Naive B cell (primary cell): ENCODE data around the gene SAMD4A. TPM values are rescaled to one million over a fixed set of nuclear protein-coding genes. Genes with fewer than 3 reads are reported as not detected.
"Not testable (repeated sequence)": the region's sequence is repeated elsewhere in the genome, so short reads cannot be mapped to it uniquely, and the experiment has no call there.

ENCODE experiments used
- ATAC-seq, 2 donors: fragments of 150-1000 bp; cut with Tn5 transposase; 2 replicates each; pipeline ENCODE4 v1.10.0; 2021; ENCODE audit warnings: low read depth in 2 of 2, mild to moderate bottlenecking in 2 of 2, moderate library complexity in 2 of 2
- DNase-seq: peaks from one replicate; pipeline ENCODE4 v3.0.0; 2022
- H3K27ac Mint-ChIP-seq, 6 donors: one replicate each; pipeline ENCODE4 v1.8.0; 2020 to 2022; ENCODE audit warnings: mild to moderate bottlenecking in 6 of 6, mixed read lengths in 6 of 6, moderate library complexity in 5 of 6, inconsistent platforms in 2 of 6
- H3K27me3 Mint-ChIP-seq, 3 donors: one replicate each; pipeline ENCODE4 v1.8.0; 2021 to 2022; ENCODE audit warnings: mixed read lengths in 3 of 3, mild to moderate bottlenecking in 1 of 3
- H3K36me3 Mint-ChIP-seq, 2 donors: one replicate each; pipeline ENCODE4 v1.8.0; 2020 to 2022; ENCODE audit warnings: mixed read lengths in 2 of 2, inconsistent platforms in 1 of 2, mild to moderate bottlenecking in 1 of 2
- H3K4me1 Mint-ChIP-seq, 3 donors: one replicate each; pipeline ENCODE4 v1.8.0; 2020 to 2022; ENCODE audit warnings: mixed read lengths in 3 of 3, inconsistent platforms in 1 of 3, mild to moderate bottlenecking in 1 of 3, moderate library complexity in 1 of 3
- H3K4me3 Mint-ChIP-seq, 8 donors: one replicate each; pipeline ENCODE4 v1.8.0; 2020 to 2022; ENCODE audit warnings: mild to moderate bottlenecking in 8 of 8, mixed read lengths in 8 of 8, moderate library complexity in 8 of 8, inconsistent platforms in 2 of 8
- H3K9me3 Mint-ChIP-seq, 7 donors: one replicate each; pipeline ENCODE4 v1.8.0; 2020 to 2022; ENCODE audit warnings: mixed read lengths in 7 of 7, mild to moderate bottlenecking in 5 of 7, inconsistent platforms in 2 of 7, moderate library complexity in 1 of 7
- polyA plus RNA-seq, 6 donors: library from polyadenylated mRNA; unstranded; fragments of 300-500 nt; fragmentation: Illumina TruSeq; gene quantifications; one replicate each; pipeline ENCODE4 v1.2.3, GENCODE V29; 2021; ENCODE audit warnings: low read depth in 6 of 6

The SAMD4A gene
- polyA plus RNA-seq, 6 donors from 2014 or later = 0.84 to 2.1 (median 1.2) TPM; not detected in 1

GRCh38 chr14:54743382-54743781, 176.5 kb downstream of the SAMD4A start:
- DNase-seq (no peak), ATAC-seq (no peak)
- Mint-ChIP-seq H3K36me3 (peaks cover 0 to 13% of the 10 kb centered on the region in 2 donors), H3K4me3 (no peak overlapping the region), H3K27me3 (no peaks in the 10 kb centered on the region), H3K4me1 (peaks cover 1 to 11% (median 9%) of the 10 kb centered on the region in 3 donors), H3K27ac (peak overlapping the region in 1 of 6 donors; percentile 70), H3K9me3 (no peaks in the 10 kb centered on the region)

DNA sequence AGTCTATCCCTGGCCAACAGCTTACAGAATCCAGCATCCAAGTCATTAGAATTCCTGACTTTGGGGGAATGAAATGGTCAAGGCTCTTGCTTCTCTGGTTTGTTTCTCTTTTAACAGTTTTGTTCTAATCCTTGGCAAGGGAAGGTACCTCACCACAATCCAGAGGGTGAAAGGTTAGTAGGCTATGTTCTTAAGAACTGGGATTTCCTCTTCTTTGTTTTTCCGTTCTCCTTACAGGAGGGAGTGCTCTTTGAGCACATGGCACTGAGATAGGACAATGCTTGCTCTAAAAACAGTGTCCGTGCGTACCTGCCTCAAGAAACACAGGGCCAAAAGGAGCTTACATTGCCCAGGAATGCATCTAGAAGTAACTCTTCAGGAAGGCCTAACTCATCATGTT, 179.1 kb downstream of the SAMD4A start:
- no peak overlapping the region for H3K4me3 Mint-ChIP-seq

GRCh38 chr14:54747616-54748015, 180.7 kb downstream of the SAMD4A start:
- H3K36me3 Mint-ChIP-seq = peaks cover 7 to 28% of the 10 kb centered on the region in 2 donors
- peaks cover 0 to 1% (median 0%) of the 10 kb centered on the region in 7 donors for H3K9me3 Mint-ChIP-seq
- H3K4me1 Mint-ChIP-seq = peaks cover 0 to 7% (median 1%) of the 10 kb centered on the region in 3 donors
- no peaks in the 10 kb centered on the region for H3K27me3 Mint-ChIP-seq
- DNase-seq (no peak), ATAC-seq (no peak)
- no peak overlapping the region for H3K27ac Mint-ChIP-seq
- H3K4me3 Mint-ChIP-seq = no peak overlapping the region

More for the DNA sequence above, 179.1 kb downstream of the SAMD4A start:
- no peak overlapping the region for H3K27ac Mint-ChIP-seq
- H3K4me1 Mint-ChIP-seq = peaks cover 1 to 11% (median 7%) of the 10 kb centered on the region in 3 donors
- DNase-seq (no peak), ATAC-seq (no peak)
- peaks cover 0 to 19% of the 10 kb centered on the region in 2 donors for H3K36me3 Mint-ChIP-seq
- H3K27me3 Mint-ChIP-seq = no peaks in the 10 kb centered on the region
- peaks cover 0 to 1% (median 0%) of the 10 kb centered on the region in 7 donors for H3K9me3 Mint-ChIP-seq

DNA sequence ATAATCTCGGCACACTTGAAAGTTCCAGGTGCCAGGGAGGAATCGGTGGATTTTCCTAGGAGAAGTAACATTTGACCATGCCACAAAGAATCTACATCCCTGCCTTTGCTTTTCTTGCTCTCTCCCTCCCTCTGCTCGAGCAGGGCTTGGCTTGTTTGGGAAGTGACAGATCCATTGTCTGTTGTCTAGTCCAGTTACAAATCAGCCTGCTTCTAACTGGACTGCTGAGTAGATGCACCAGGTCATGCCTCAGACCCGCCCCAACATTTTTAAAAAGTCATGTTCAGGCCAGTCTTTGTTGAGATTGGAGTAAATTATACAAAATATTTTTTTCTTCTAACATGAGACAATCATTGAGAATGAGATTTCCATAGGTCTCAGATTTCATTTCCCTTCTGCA, 182.3 kb downstream of the SAMD4A start:
- H3K4me3 Mint-ChIP-seq = no peak overlapping the region
- ATAC-seq (no peak), DNase-seq (no peak)
- H3K9me3 Mint-ChIP-seq = peaks cover 0 to 1% (median 0%) of the 10 kb centered on the region in 7 donors
- no peak overlapping the region for H3K27ac Mint-ChIP-seq
- H3K36me3 Mint-ChIP-seq = peaks cover 13 to 32% of the 10 kb centered on the region in 2 donors
- H3K4me1 Mint-ChIP-seq = peaks cover 0 to 7% (median 1%) of the 10 kb centered on the region in 3 donors
- no peaks in the 10 kb centered on the region for H3K27me3 Mint-ChIP-seq

DNA sequence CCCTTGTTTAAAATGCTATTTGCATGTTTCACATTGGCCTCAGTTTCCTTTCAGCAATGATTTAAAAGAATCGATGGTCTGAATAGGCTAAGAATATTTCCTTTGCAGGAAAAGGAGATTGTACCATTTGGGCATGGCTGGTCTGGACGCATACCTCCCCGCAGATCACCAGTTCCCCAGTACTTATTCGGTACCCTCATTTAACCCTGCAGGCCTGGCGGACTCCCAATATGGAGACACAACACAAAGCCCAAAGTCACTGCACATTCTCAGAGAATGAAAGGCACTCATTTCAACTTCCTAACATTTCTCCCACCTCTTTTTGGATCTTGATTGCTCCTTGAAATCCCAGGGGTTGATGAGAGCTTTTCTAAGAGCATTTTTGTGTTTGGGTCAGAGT, 182.8 kb downstream of the SAMD4A start:
- DNase-seq (no peak), ATAC-seq (no peak)
- Mint-ChIP-seq H3K27ac (peak overlapping the region in 2 of 6 donors; percentile 9 to 68), H3K9me3 (peaks cover 0 to 1% (median 0%) of the 10 kb centered on the region in 7 donors), H3K4me1 (peaks cover 0 to 7% (median 1%) of the 10 kb centered on the region in 3 donors), H3K27me3 (no peaks in the 10 kb centered on the region), H3K4me3 (no peak overlapping the region), H3K36me3 (peaks cover 15 to 31% of the 10 kb centered on the region in 2 donors)

DNA sequence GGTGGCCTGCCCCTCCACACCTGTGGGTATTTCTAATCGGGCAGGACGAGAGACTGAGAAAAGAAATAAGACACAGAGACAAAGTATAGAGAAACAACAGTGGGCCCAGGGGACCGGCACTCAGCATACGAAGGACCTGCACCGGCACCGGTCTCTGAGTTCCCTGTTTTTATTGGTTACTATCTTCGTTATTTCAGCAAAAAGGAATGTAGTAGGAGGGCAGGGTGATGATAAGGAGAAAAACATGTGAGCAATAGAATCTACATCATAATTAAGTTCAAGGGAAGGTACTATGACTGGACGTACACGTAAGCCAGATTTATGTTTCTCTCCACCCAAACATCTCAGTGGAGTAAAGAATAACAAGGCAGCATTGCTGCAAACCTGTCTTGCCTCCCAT, 185.7 kb downstream of the SAMD4A start:
- ATAC-seq = not testable (repeated sequence)

GRCh38 chr14:54753396-54753795, 186.5 kb downstream of the SAMD4A start:
- not testable (repeated sequence) for H3K4me3 Mint-ChIP-seq, H3K27ac Mint-ChIP-seq, H3K9me3 Mint-ChIP-seq, H3K4me1 Mint-ChIP-seq, ATAC-seq, DNase-seq, H3K27me3 Mint-ChIP-seq
- peaks cover 15 to 20% of the 10 kb centered on the region in 2 donors for H3K36me3 Mint-ChIP-seq

More for the DNA sequence above, 185.7 kb downstream of the SAMD4A start:
- H3K9me3 Mint-ChIP-seq, H3K27ac Mint-ChIP-seq, H3K4me3 Mint-ChIP-seq, H3K27me3 Mint-ChIP-seq, H3K4me1 Mint-ChIP-seq, DNase-seq: not testable (repeated sequence)
- peaks cover 15 to 24% of the 10 kb centered on the region in 2 donors for H3K36me3 Mint-ChIP-seq

GRCh38 chr14:54754116-54754622, 187.2 kb downstream of the SAMD4A start:
- Mint-ChIP-seq H3K4me3 (no peak overlapping the region), H3K27ac (peak overlapping the region in 1 of 6 donors; percentile 59), H3K9me3 (peaks cover 0 to 1% (median 0%) of the 10 kb centered on the region in 7 donors), H3K27me3 (no peaks in the 10 kb centered on the region), H3K4me1 (no peaks in the 10 kb centered on the region), H3K36me3 (peaks cover 15 to 20% of the 10 kb centered on the region in 2 donors)
- DNase-seq (no peak), ATAC-seq (no peak)

GRCh38 chr14:54754623-54755386, 187.9 kb downstream of the SAMD4A start:
- DNase-seq (no peak), ATAC-seq (no peak)
- no peaks in the 10 kb centered on the region for H3K4me1 Mint-ChIP-seq
- peaks cover 15 to 20% of the 10 kb centered on the region in 2 donors for H3K36me3 Mint-ChIP-seq
- peak overlapping the region in 2 of 6 donors; percentile 1 to 59 for H3K27ac Mint-ChIP-seq
- H3K4me3 Mint-ChIP-seq = no peak overlapping the region
- no peaks in the 10 kb centered on the region for H3K9me3 Mint-ChIP-seq
- H3K27me3 Mint-ChIP-seq = no peaks in the 10 kb centered on the region

DNA sequence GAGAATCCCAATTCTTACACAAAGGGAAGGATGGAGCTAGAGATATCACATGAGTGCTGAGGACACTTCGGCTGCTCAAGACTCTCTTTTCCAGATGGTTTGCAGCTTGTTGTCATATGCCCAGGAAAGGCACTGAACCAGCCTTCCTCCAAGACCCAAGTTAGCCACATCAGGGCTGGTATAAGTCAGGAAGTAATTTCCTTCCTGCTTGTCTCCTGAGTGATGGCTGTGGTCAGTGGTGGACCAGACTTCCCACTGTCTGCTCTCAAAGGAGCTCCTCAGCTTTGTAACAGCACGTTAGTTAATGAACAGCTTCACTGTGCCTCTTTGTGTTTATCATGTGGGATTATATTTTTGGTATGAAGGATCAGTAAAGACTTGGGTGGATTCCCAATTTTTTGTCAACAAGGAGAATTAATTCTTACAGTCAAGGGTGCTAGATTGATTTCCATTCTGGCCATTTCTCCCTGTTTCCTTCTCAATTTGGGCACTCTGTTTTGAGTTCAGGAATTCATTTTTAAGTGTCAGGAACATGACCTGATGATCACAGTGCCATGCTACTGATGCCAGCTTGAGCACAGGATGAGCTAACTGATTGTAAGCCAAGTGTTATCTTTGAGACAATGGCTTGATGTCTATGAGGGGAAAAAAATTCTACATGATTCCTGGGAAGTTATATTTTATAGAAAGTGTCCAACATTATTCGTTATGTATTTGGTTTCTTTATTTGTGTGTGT, 189.9 kb downstream of the SAMD4A start:
- H3K4me3 Mint-ChIP-seq = no peak overlapping the region
- H3K36me3 Mint-ChIP-seq = peaks cover 19 to 23% of the 10 kb centered on the region in 2 donors
- no peaks in the 10 kb centered on the region for H3K27me3 Mint-ChIP-seq
- ATAC-seq (no peak), DNase-seq (no peak)
- peak overlapping the region in 1 of 6 donors; percentile 66 for H3K27ac Mint-ChIP-seq
- H3K9me3 Mint-ChIP-seq = no peaks in the 10 kb centered on the region
- H3K4me1 Mint-ChIP-seq = no peaks in the 10 kb centered on the region

- no peaks in the 10 kb centered on the region for H3K9me3 Mint-ChIP-seq
- H3K4me3 Mint-ChIP-seq = no peak overlapping the region
- peak overlapping the region in 1 of 6 donors; percentile 12 for H3K27ac Mint-ChIP-seq
- no peaks in the 10 kb centered on the region for H3K4me1 Mint-ChIP-seq
- DNase-seq (no peak), ATAC-seq (no peak)
- H3K27me3 Mint-ChIP-seq = no peaks in the 10 kb centered on the region
- peaks cover 17% of the 10 kb centered on the region in 2 donors for H3K36me3 Mint-ChIP-seq
Measured at GRCh38 chr14:54758041-54758440, 191.1 kb downstream of the SAMD4A start.

- Mint-ChIP-seq H3K4me1 (no peaks in the 10 kb centered on the region), H3K9me3 (no peaks in the 10 kb centered on the region), H3K27me3 (no peaks in the 10 kb centered on the region), H3K36me3 (peaks cover 16 to 21% of the 10 kb centered on the region in 2 donors), H3K4me3 (no peak overlapping the region), H3K27ac (no peak overlapping the region)
- no peak for ATAC-seq
- no peak for DNase-seq
Measured at GRCh38 chr14:54759982-54760585, 193.2 kb downstream of the SAMD4A start.

GRCh38 chr14:54760866-54761575, 194.1 kb downstream of the SAMD4A start:
- H3K27ac Mint-ChIP-seq = peak overlapping the region in 2 of 6 donors; percentile 8 to 65
- DNase-seq (no peak), ATAC-seq (no peak)
- H3K27me3 Mint-ChIP-seq = no peaks in the 10 kb centered on the region
- no peaks in the 10 kb centered on the region for H3K9me3 Mint-ChIP-seq
- H3K4me1 Mint-ChIP-seq = no peaks in the 10 kb centered on the region
- H3K36me3 Mint-ChIP-seq = peaks cover 21 to 22% of the 10 kb centered on the region in 2 donors
- no peak overlapping the region for H3K4me3 Mint-ChIP-seq
